Lung (tissue), 12 donors: ENCODE results near the gene APBA2. TPM values are rescaled to one million over a fixed set of nuclear protein-coding genes. Genes with fewer than 3 reads are reported as not detected.
A peak's percentile ranks its signal among the peaks of the same experiment; 100 is the strongest.

ENCODE experiments used
- ATAC-seq: fragments of 200-7000 bp; cut with Tn5 transposase; one replicate; pipeline ENCODE4 v1.9.1; 2020; ENCODE audit warnings: moderate number of reproducible peaks; ENCODE audit not compliant: insufficient read depth, low FRiP score
- DNase-seq, 3 donors: peaks; one replicate each; pipeline ENCODE4 v3.0.0-alpha.2; 2013 to 2017
- H3K27ac ChIP-seq, 2 donors: one replicate each; pipeline ENCODE4 v1.5.1; 2013; ENCODE audit warnings: mild to moderate bottlenecking in 2 of 2, moderate library complexity in 2 of 2, control low read depth in 1 of 2, inconsistent platforms in 1 of 2, low read depth in 1 of 2, low read length in 1 of 2
- H3K27me3 ChIP-seq, 3 donors: one replicate each; pipeline ENCODE4 v1.5.1; 2013; ENCODE audit warnings: low read length in 2 of 3; ENCODE audit not compliant: control insufficient read depth in 3 of 3, insufficient read depth in 3 of 3
- H3K36me3 ChIP-seq, 4 donors: one replicate each; pipeline ENCODE4 v1.5.1; 2013; ENCODE audit warnings: low read length in 4 of 4, mild to moderate bottlenecking in 1 of 4, moderate library complexity in 1 of 4; ENCODE audit not compliant: control insufficient read depth in 4 of 4, insufficient read depth in 4 of 4
- H3K4me1 ChIP-seq, 5 donors: one replicate each; pipeline ENCODE4 v1.5.1; 2013; ENCODE audit warnings: low read length in 5 of 5, mild to moderate bottlenecking in 2 of 5, moderate library complexity in 1 of 5; ENCODE audit not compliant: control insufficient read depth in 5 of 5, insufficient read depth in 5 of 5
- H3K4me3 ChIP-seq: one replicate; pipeline ENCODE4 v1.5.1; 2013; ENCODE audit warnings: mild to moderate bottlenecking, control low read depth, moderate library complexity
- H3K9ac ChIP-seq, 2 donors: one replicate each; pipeline ENCODE4 v1.5.1; 2013; ENCODE audit warnings: low read length in 2 of 2, control low read depth in 1 of 2; ENCODE audit not compliant: insufficient read depth in 1 of 2
- H3K9me3 ChIP-seq, 4 donors: one replicate each; pipeline ENCODE4 v1.5.1; 2013; ENCODE audit warnings: low read length in 3 of 4, mild to moderate bottlenecking in 1 of 4, moderate library complexity in 1 of 4; ENCODE audit not compliant: control insufficient read depth in 4 of 4, insufficient read depth in 3 of 4
- CTCF ChIP-seq: IDR thresholded peaks from 2 replicates; pipeline ENCODE4 v1.5.1; 2012; ENCODE audit warnings: mild to moderate bottlenecking; ENCODE audit errors: control extremely low read depth, extremely low read depth
- WGBS, 2 donors: extraction: QIAGEN DNeasy Blood & Tissue Kit; methylation state at CpG; one replicate each; pipeline ENCODE4 v1.1.7; 2013; 5-methylcytosine and 5-hydroxymethylcytosine counted together
- polyA plus RNA-seq, 2 donors: library from polyadenylated mRNA; stranded (reverse); fragments of 200-250 nt; gene quantifications; one replicate each; pipeline ENCODE4 v1.2.1, GENCODE V29; 2013
- total RNA-seq, 2 donors: library from RNA; depleted of rRNA in 1 of 2; stranded (reverse); fragments of >200 nt in 1 of 2; gene quantifications; one replicate each; pipeline ENCODE4 v1.2.1, GENCODE V29; 2014 to 2021
- donor health status: control.
- donor health status: control.
- donor health status: Bipolar disorder and iron deficiency.
- donor health status: healthy.
- donor health status: DM: yes; HTN: yes; CAD: no.

APBA2 gene
- total and polyA plus RNA-seq, 4 donors: 1.6 to 18.3 (median 4.5) TPM

DNA sequence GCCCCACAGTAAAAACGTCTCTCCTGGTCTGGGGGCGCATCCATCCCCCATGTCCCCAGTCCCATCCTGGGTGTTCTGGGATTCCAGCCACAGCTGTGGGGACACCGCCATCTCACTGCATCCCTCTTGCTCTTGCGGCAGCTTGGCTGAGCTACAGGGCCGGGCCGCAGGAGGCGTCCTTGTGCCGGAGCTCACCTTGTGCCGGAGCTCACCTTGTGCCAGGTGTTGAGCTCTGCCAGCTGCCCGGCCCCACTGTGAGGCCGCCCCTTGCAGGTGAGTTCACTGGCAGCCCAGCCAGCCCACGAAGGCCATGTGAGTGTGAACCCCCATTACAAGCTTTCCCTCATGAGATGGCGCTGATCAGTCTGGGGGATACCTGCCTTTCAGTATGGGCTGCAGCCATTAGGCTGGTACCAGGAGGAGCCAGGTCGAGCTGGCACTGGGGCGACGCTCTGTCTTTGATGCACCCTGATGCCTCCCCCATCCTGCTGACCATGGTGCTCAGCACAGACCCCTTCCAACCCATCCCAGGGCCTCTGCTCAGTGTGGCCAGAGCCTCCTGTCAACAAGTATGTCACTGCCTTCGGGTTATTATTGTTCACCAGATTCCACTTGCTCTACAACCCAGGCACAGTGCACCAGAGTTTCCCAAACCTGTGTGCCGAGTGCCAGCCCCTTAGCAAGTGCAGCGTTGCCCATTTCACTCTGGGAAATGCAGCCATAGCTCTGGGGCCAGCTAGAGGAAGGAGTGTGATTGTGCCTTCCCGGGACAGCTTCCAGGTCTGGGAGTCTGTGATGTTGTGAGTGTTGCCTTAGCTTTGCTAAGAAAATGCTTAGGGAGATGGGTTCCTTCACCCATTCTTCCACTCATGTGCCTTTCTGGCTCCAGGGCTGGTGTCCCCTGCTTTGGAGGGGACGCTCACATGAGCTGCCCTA, 105.7 kb downstream of the APBA2 start:
- no peak overlapping the region for H3K4me3 ChIP-seq
- H3K9ac ChIP-seq: no peak overlapping the region
- H3K4me1 ChIP-seq: peaks cover 0 to 13% (median 4%) of the 10 kb centered on the region in 5 donors
- no peaks in the 10 kb centered on the region for H3K36me3 ChIP-seq
- no peaks in the 10 kb centered on the region for H3K27me3 ChIP-seq
- no peak for TF ChIP-seq CTCF
- ATAC-seq (no peak), DNase-seq (no peak)
- peaks cover 0 to 4% (median 0%) of the 10 kb centered on the region in 4 donors for H3K9me3 ChIP-seq
- 92 to 93% methylated on average over 21 of the region's 21 CpGs for WGBS, 2 donors
- no peak overlapping the region for H3K27ac ChIP-seq

- H3K4me3 ChIP-seq: no peak overlapping the region
- no peak overlapping the region for H3K9ac ChIP-seq
- TF ChIP-seq CTCF: no peak
- WGBS, 2 donors: 89 to 93% methylated on average over 6 of the region's 6 CpGs
- H3K27ac ChIP-seq: no peak overlapping the region
- H3K27me3 ChIP-seq: no peaks in the 10 kb centered on the region
- H3K4me1 ChIP-seq: peaks cover 0 to 13% (median 4%) of the 10 kb centered on the region in 5 donors
- peaks cover 0 to 4% (median 0%) of the 10 kb centered on the region in 4 donors for H3K9me3 ChIP-seq
- ATAC-seq: no peak
- no peak for DNase-seq
- no peaks in the 10 kb centered on the region for H3K36me3 ChIP-seq
Measured at GRCh38 chr15:28992336-28992864, 106.6 kb downstream of the APBA2 start.

- ATAC-seq: no peak
- WGBS, 2 donors: 69 to 75% methylated on average over 12 of the region's 12 CpGs
- Histone ChIP-seq H3K27ac (no peak overlapping the region), H3K9me3 (peaks cover 0 to 4% (median 0%) of the 10 kb centered on the region in 4 donors), H3K4me3 (no peak overlapping the region), H3K9ac (no peak overlapping the region), H3K27me3 (no peaks in the 10 kb centered on the region), H3K36me3 (no peaks in the 10 kb centered on the region), H3K4me1 (peaks cover 0 to 13% (median 4%) of the 10 kb centered on the region in 5 donors)
- no peak for TF ChIP-seq CTCF
- peak in 1 of 3 donors; percentile 20 for DNase-seq
Measured at GRCh38 chr15:28993051-28993719, 107.4 kb downstream of the APBA2 start.
